ENCODE data around the gene FAM161A. TPM values are rescaled to one million over a fixed set of nuclear protein-coding genes. Genes with fewer than 3 reads are reported as not detected.

The FAM161A gene
- total RNA-seq, 2 donors from 2014 or later = 0.73 to 1.2 TPM

- intact Hi-C loops (cut with DNase I, micrococcal nuclease) = no loop called here
- no peak for ATAC-seq
- DNase-seq = no peak
These were observed 58.5 kb downstream of the FAM161A start for GRCh38 chr2:61795408-61795807.

- peak; percentile 94 for ATAC-seq
- intact Hi-C loops (cut with DNase I, micrococcal nuclease) = no loop called here
- peak; percentile 39 to 76 for DNase-seq
These were observed 60.4 kb downstream of the FAM161A start for GRCh38 chr2:61793389-61793836.

GRCh38 chr2:61792355-61792890 lies 61.4 kb downstream of the FAM161A start:
- intact Hi-C loops (cut with DNase I, micrococcal nuclease) = no loop called here
- DNase-seq (no peak), ATAC-seq (no peak)

- DNase-seq (no peak), ATAC-seq (no peak)
- intact Hi-C loops (cut with DNase I, micrococcal nuclease) = no loop called here
These were observed 63.9 kb downstream of the FAM161A start for GRCh38 chr2:61789807-61790602.

- ATAC-seq (peak; percentile 44), DNase-seq (no peak)
- intact Hi-C loops (cut with DNase I, micrococcal nuclease) = no loop called here
These were observed 65.8 kb downstream of the FAM161A start for GRCh38 chr2:61787941-61788563.

GRCh38 chr2:61786876-61787275 lies 67.0 kb downstream of the FAM161A start:
- DNase-seq (no peak), ATAC-seq (no peak)
- intact Hi-C loops (cut with DNase I, micrococcal nuclease) = no loop called here

- ATAC-seq (no peak), DNase-seq (no peak)
- intact Hi-C loops (cut with DNase I, micrococcal nuclease) = no loop called here
These were observed 68.3 kb downstream of the FAM161A start for GRCh38 chr2:61785583-61785982.

GRCh38 chr2:61784643-61785042 lies 69.2 kb downstream of the FAM161A start:
- DNase-seq = no peak
- ATAC-seq = no peak
- intact Hi-C loops (cut with DNase I, micrococcal nuclease) = no loop called here

- intact Hi-C loops (cut with DNase I, micrococcal nuclease) = no loop called here
- DNase-seq = no peak
- no peak for ATAC-seq
These were observed 77.8 kb downstream of the FAM161A start for GRCh38 chr2:61775956-61776570.

Other genes with a start within 250 kb of the FAM161A start
- gene CCT4, start 34.6 kb upstream of the FAM161A start, total RNA-seq = 10 to 100 TPM; 62.9 to 69.6 TPM
- gene COMMD1, start 51.6 kb upstream of the FAM161A start, total RNA-seq = 10 to 100 TPM; 25.0 to 29.4 TPM